H54 (cell line): ENCODE data around the gene JTB.
A peak's percentile ranks its signal among the peaks of the same experiment; 100 is the strongest.

Experiments used
- DNase-seq: peaks from one replicate; pipeline ENCODE4 v3.0.0; 2011; ENCODE audit warnings: low spot score, mixed read lengths; ENCODE audit not compliant: insufficient read length
- FAIRE-seq: peaks from 3 replicates; lab custom pipeline; 2011; peaks lifted over from hg19 to GRCh38; lab: Jason Lieb, UNC
- POLR2A ChIP-seq: IDR thresholded peaks from 2 replicates; pipeline ENCODE4 v1.6.1; 2011; ENCODE audit warnings: low read depth, mild to moderate bottlenecking, low read length

JTB gene

GRCh38 chr1:153954826-153955225 is 22.6 kb downstream of the JTB start:
- FAIRE-seq (no peak), DNase-seq (no peak)
- no peak for TF ChIP-seq POLR2A

GRCh38 chr1:153953859-153954365 is 23.6 kb downstream of the JTB start:
- no peak for TF ChIP-seq POLR2A
- FAIRE-seq (no peak), DNase-seq (no peak)

- no peak for DNase-seq
- no peak for TF ChIP-seq POLR2A
- no peak for FAIRE-seq
Observed at GRCh38 chr1:153951801-153952200, 25.7 kb downstream of the JTB start.

- no peak for DNase-seq
- FAIRE-seq, result no peak
- TF ChIP-seq POLR2A, result no peak
Observed at GRCh38 chr1:153951183-153951582, 26.3 kb downstream of the JTB start.

GRCh38 chr1:153946622-153947241 is 30.7 kb downstream of the JTB start, which contains the start of gene DENND4B:
TSS of gene DENND4B (minus strand) at chr1:153946718. CDS start at chr1:153944374, 2,344 bp downstream.
- DNase-seq (peak; percentile 95), FAIRE-seq (no peak)
- TF ChIP-seq POLR2A, result no peak; the same call in 1 of the 2 replicates

GRCh38 chr1:153945795-153946621 is 31.5 kb downstream of the JTB start:
- FAIRE-seq, result no peak
- DNase-seq, result peak; percentile 69
- peak; percentile 77 for TF ChIP-seq POLR2A

GRCh38 chr1:153945131-153945794 is 32.2 kb downstream of the JTB start:
- DNase-seq, result peak; percentile 40
- no peak for FAIRE-seq
- no peak for TF ChIP-seq POLR2A

- TF ChIP-seq POLR2A, result no peak
- FAIRE-seq (no peak), DNase-seq (no peak)
Observed at GRCh38 chr1:153944827-153945117, 32.7 kb downstream of the JTB start.

- no peak for FAIRE-seq
- no peak for DNase-seq
- no peak for TF ChIP-seq POLR2A
Observed at GRCh38 chr1:153944005-153944826, 33.3 kb downstream of the JTB start.

GRCh38 chr1:153942766-153943549 is 34.5 kb downstream of the JTB start:
- no peak for TF ChIP-seq POLR2A
- DNase-seq, result no peak
- FAIRE-seq, result no peak

GRCh38 chr1:153941826-153942725 is 35.4 kb downstream of the JTB start:
- DNase-seq (no peak), FAIRE-seq (no peak)
- no peak for TF ChIP-seq POLR2A

GRCh38 chr1:153940756-153941155 is 36.7 kb downstream of the JTB start:
- TF ChIP-seq POLR2A, result no peak
- no peak for DNase-seq
- FAIRE-seq, result no peak

GRCh38 chr1:153939476-153939875 is 38.0 kb downstream of the JTB start:
- no peak for FAIRE-seq
- no peak for TF ChIP-seq POLR2A

More at GRCh38 chr1:153939476-153939875, 38.0 kb downstream of the JTB start:
- no peak for DNase-seq
